GM19452 (cell line): ENCODE results near the gene BATF3.
"Not testable (repeated sequence)": the region's sequence is repeated elsewhere in the genome, so short reads cannot be mapped to it uniquely, and the experiment has no call there.

Source experiments
- ATAC-seq: cut with Tn5 transposase; IDR thresholded peaks from one replicate; pipeline ENCODE4 v1.9.1; 2021; ENCODE audit not compliant: unreplicated experiment

BATF3 gene

GRCh38 chr1:212699625-212700222 is at the start of gene BATF3:
BATF3 (minus strand) TSS chr1:212699840; CDS start chr1:212699762, 78 bp downstream.
- ATAC-seq = peak; percentile 15

GRCh38 chr1:212746546-212746945 is 46.9 kb upstream of the BATF3 start:
- ATAC-seq = no peak

GRCh38 chr1:212745303-212745702 is 45.7 kb upstream of the BATF3 start:
- no peak for ATAC-seq

GRCh38 chr1:212743901-212744475 is 44.3 kb upstream of the BATF3 start:
- ATAC-seq = no peak

GRCh38 chr1:212738330-212738729 is 38.7 kb upstream of the BATF3 start:
- no peak for ATAC-seq

GRCh38 chr1:212737559-212737958 is 37.9 kb upstream of the BATF3 start:
- no peak for ATAC-seq

- ATAC-seq = no peak
These were observed 33.5 kb upstream of the BATF3 start for GRCh38 chr1:212733109-212733508.

GRCh38 chr1:212731630-212732029 is 32.0 kb upstream of the BATF3 start:
- no peak for ATAC-seq

GRCh38 chr1:212728606-212729005 is 29.0 kb upstream of the BATF3 start:
- ATAC-seq = no peak

- no peak for ATAC-seq
These were observed 27.9 kb upstream of the BATF3 start for GRCh38 chr1:212727386-212728181.

- ATAC-seq = not testable (repeated sequence)
These were observed 25.0 kb upstream of the BATF3 start for GRCh38 chr1:212724679-212725078.

GRCh38 chr1:212722270-212722957 is 22.8 kb upstream of the BATF3 start:
- no peak for ATAC-seq

GRCh38 chr1:212721388-212722247 is 22.0 kb upstream of the BATF3 start:
- peak; percentile 55 for ATAC-seq

GRCh38 chr1:212719633-212720032 is 20.0 kb upstream of the BATF3 start:
- no peak for ATAC-seq

- ATAC-seq = no peak
These were observed 18.9 kb upstream of the BATF3 start for GRCh38 chr1:212718499-212718898.

GRCh38 chr1:212716161-212716560 is 16.5 kb upstream of the BATF3 start:
- no peak for ATAC-seq

- no peak for ATAC-seq
These were observed 14.0 kb upstream of the BATF3 start for GRCh38 chr1:212713465-212714136.

GRCh38 chr1:212712451-212713303 is 13.0 kb upstream of the BATF3 start:
- ATAC-seq = no peak

GRCh38 chr1:212711974-212712373 is 12.3 kb upstream of the BATF3 start:
- ATAC-seq = not testable (repeated sequence)
